HEK293 (cell line): Measurements from ENCODE around the gene SLC6A9.

ENCODE experiments used
- GLIS2 ChIP-seq: fragments of 450-650 bp; formaldehyde crosslinking; IDR thresholded peaks from 2 replicates; pipeline ENCODE4 v1.5.1; 2016; ENCODE audit warnings: missing biosample characterization, missing genetic modification characterization
- KLF7 ChIP-seq: fragments of 450-650 bp; formaldehyde crosslinking; IDR thresholded peaks from 2 replicates; pipeline ENCODE4 v1.5.1; 2016; ENCODE audit warnings: missing biosample characterization, missing genetic modification characterization, borderline replicate concordance
- REST ChIP-seq: fragments of 450-650 bp; formaldehyde crosslinking; IDR thresholded peaks from 2 replicates; pipeline ENCODE4 v1.5.1; 2016; ENCODE audit warnings: missing biosample characterization, missing genetic modification characterization
- SALL2 ChIP-seq: fragments of 450-650 bp; formaldehyde crosslinking; IDR thresholded peaks from 2 replicates; pipeline ENCODE4 v1.5.0; 2017; ENCODE audit warnings: missing biosample characterization, mild to moderate bottlenecking, missing genetic modification characterization, borderline replicate concordance
- SCRT2 ChIP-seq: fragments of 450-650 bp; formaldehyde crosslinking; IDR thresholded peaks from 2 replicates; pipeline ENCODE4 v1.5.1; 2016; ENCODE audit warnings: missing biosample characterization, missing genetic modification characterization
- ZBTB21 ChIP-seq: fragments of 450-650 bp; formaldehyde crosslinking; IDR thresholded peaks from 2 replicates; pipeline ENCODE4 v1.5.1; 2017; ENCODE audit warnings: missing biosample characterization, missing genetic modification characterization
- ZBTB44 ChIP-seq: fragments of 450-650 bp; IDR thresholded peaks from 2 replicates; pipeline ENCODE4 v1.5.1; 2018; ENCODE audit warnings: missing biosample characterization, mild to moderate bottlenecking, missing genetic modification characterization
- ZBTB7A ChIP-seq: fragments of 450-650 bp; formaldehyde crosslinking; IDR thresholded peaks from 2 replicates; pipeline ENCODE4 v1.5.1; 2016; ENCODE audit warnings: low read depth, missing biosample characterization, missing genetic modification characterization
- ZBTB8A ChIP-seq: fragments of 450-650 bp; formaldehyde crosslinking; IDR thresholded peaks from 2 replicates; pipeline ENCODE4 v1.5.1; 2016; ENCODE audit warnings: missing biosample characterization, missing genetic modification characterization
- ZFHX2 ChIP-seq: fragments of 450-650 bp; formaldehyde crosslinking; conservative IDR thresholded peaks from 2 replicates; pipeline ENCODE4 v1.5.1; 2016; ENCODE audit warnings: missing biosample characterization, missing genetic modification characterization
- ZIC2 ChIP-seq: fragments of 450-650 bp; formaldehyde crosslinking; IDR thresholded peaks from 2 replicates; pipeline ENCODE4 v1.5.1; 2016; ENCODE audit warnings: missing biosample characterization, missing genetic modification characterization
- ZNF2 ChIP-seq: fragments of 450-650 bp; formaldehyde crosslinking; IDR thresholded peaks from 2 replicates; pipeline ENCODE4 v1.5.1; 2016; ENCODE audit warnings: missing biosample characterization, missing genetic modification characterization
- ZNF202 ChIP-seq: fragments of 450-650 bp; formaldehyde crosslinking; IDR thresholded peaks from 2 replicates; pipeline ENCODE4 v1.5.1; 2016; ENCODE audit warnings: missing biosample characterization, missing genetic modification characterization, borderline replicate concordance
- ZNF211 ChIP-seq: fragments of 450-650 bp; formaldehyde crosslinking; IDR thresholded peaks from 2 replicates; pipeline ENCODE4 v1.5.1; 2016; ENCODE audit warnings: low read depth, missing biosample characterization, missing genetic modification characterization
- ZNF341 ChIP-seq: fragments of 450-650 bp; formaldehyde crosslinking; IDR thresholded peaks from 2 replicates; pipeline ENCODE4; 2016; ENCODE audit warnings: low read depth, missing biosample characterization, missing genetic modification characterization
- ZNF629 ChIP-seq: fragments of 450-650 bp; formaldehyde crosslinking; IDR thresholded peaks from 2 replicates; pipeline ENCODE4 v1.5.1; 2017; ENCODE audit warnings: missing biosample characterization, missing genetic modification characterization
- ZNF664 ChIP-seq: fragments of 450-650 bp; formaldehyde crosslinking; IDR thresholded peaks from 2 replicates; pipeline ENCODE4 v1.5.1; 2016; ENCODE audit warnings: missing biosample characterization, missing genetic modification characterization
- ZNF785 ChIP-seq: fragments of 450-650 bp; formaldehyde crosslinking; IDR thresholded peaks from 2 replicates; pipeline ENCODE4 v1.5.1; 2016; ENCODE audit warnings: missing biosample characterization, missing genetic modification characterization
- TF ChIP-seq, protein P1 (sequence below): fragments of 450-650 bp; formaldehyde crosslinking; IDR thresholded peaks from 2 replicates; pipeline ENCODE4 v1.5.1; 2016; ENCODE audit warnings: missing biosample characterization, missing genetic modification characterization
- TF ChIP-seq, protein P2 (sequence below): fragments of 450-650 bp; formaldehyde crosslinking; IDR thresholded peaks from 2 replicates; pipeline ENCODE4 v1.5.1; 2016; ENCODE audit warnings: missing biosample characterization, missing genetic modification characterization

The SLC6A9 gene

GRCh38 chr1:44035726-44036408 lies 4.6 kb upstream of the SLC6A9 start (continued):
- TF ChIP-seq, protein P1, sequence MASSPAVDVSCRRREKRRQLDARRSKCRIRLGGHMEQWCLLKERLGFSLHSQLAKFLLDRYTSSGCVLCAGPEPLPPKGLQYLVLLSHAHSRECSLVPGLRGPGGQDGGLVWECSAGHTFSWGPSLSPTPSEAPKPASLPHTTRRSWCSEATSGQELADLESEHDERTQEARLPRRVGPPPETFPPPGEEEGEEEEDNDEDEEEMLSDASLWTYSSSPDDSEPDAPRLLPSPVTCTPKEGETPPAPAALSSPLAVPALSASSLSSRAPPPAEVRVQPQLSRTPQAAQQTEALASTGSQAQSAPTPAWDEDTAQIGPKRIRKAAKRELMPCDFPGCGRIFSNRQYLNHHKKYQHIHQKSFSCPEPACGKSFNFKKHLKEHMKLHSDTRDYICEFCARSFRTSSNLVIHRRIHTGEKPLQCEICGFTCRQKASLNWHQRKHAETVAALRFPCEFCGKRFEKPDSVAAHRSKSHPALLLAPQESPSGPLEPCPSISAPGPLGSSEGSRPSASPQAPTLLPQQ (tag by site-specific recombination), result peak; percentile 69
- TF ChIP-seq ZNF785 (no peak), ZNF629 (tag by site-specific recombination) (peak; percentile 84), ZNF202 (tag by site-specific recombination) (no peak), ZNF664 (no peak), SALL2 (tag by site-specific recombination) (no peak), REST (tag by site-specific recombination) (no peak), SCRT2 (no peak), ZBTB8A (tag by site-specific recombination) (0 out of 2 replicates have a peak, but pooled peaks have one; percentile 15), ZNF341 (tag by site-specific recombination) (no peak), ZBTB7A (tag by site-specific recombination) (no peak), KLF7 (tag by site-specific recombination) (no peak), ZBTB44 (tag by site-specific recombination) (no peak), ZNF2 (no peak), ZBTB21 (tag by site-specific recombination) (peak; percentile 93), ZFHX2 (tag by site-specific recombination) (peak; percentile 83), ZNF211 (no peak), GLIS2 (tag by site-specific recombination) (peak; percentile 51), ZIC2 (tag by site-specific recombination) (peak; percentile 87)
- TF ChIP-seq, protein P2, sequence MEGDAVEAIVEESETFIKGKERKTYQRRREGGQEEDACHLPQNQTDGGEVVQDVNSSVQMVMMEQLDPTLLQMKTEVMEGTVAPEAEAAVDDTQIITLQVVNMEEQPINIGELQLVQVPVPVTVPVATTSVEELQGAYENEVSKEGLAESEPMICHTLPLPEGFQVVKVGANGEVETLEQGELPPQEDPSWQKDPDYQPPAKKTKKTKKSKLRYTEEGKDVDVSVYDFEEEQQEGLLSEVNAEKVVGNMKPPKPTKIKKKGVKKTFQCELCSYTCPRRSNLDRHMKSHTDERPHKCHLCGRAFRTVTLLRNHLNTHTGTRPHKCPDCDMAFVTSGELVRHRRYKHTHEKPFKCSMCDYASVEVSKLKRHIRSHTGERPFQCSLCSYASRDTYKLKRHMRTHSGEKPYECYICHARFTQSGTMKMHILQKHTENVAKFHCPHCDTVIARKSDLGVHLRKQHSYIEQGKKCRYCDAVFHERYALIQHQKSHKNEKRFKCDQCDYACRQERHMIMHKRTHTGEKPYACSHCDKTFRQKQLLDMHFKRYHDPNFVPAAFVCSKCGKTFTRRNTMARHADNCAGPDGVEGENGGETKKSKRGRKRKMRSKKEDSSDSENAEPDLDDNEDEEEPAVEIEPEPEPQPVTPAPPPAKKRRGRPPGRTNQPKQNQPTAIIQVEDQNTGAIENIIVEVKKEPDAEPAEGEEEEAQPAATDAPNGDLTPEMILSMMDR (tag by site-specific recombination), result peak; percentile 58; the same call in 1 of the 2 replicates
